Endothelial cell of umbilical vein (primary cell): Measurements from ENCODE around the gene TTLL10. TPM values are rescaled to one million over a fixed set of nuclear protein-coding genes. Genes with fewer than 3 reads are reported as not detected.

Source experiments
- BruUV-seq: library from RNA; stranded (reverse); fragments of 400-500 nt; replicated peaks from 2 replicates; lab custom pipeline; 2021; lab: Mats Ljungman, UMichigan
- CTCF ChIA-PET: fragments of 300-600, 350-600 bp; sonication (Branson Sonifier 250); formaldehyde crosslinking; loops from one replicate; lab custom pipeline; 2021; ENCODE audit warnings: antibody characterized with exemption, inconsistent platforms; lab: Charles Lee
- POLR2A ChIA-PET: fragments of 300-600, 350-600 bp; sonication (Branson Sonifier 250); formaldehyde crosslinking; loops from one replicate; lab custom pipeline; 2021; ENCODE audit warnings: antibody characterized with exemption, inconsistent platforms; lab: Charles Lee
- DNase-seq: peaks from one replicate; pipeline ENCODE4 v3.0.0-alpha.2; 2011; ENCODE audit warnings: low read depth, low spot score
- FAIRE-seq: peaks from 2 replicates; lab custom pipeline; 2011; peaks lifted over from hg19 to GRCh38; lab: Jason Lieb, UNC
- H2AFZ ChIP-seq: 2 replicates; pipeline ENCODE4 v1.6.0; 2012; ENCODE audit warnings: low read depth, low read length, control low read depth, inconsistent platforms
- H3K27ac ChIP-seq: 2 replicates; pipeline ENCODE4 v1.5.1; 2011; ENCODE audit warnings: low read depth, mild to moderate bottlenecking, control low read depth, low read length, moderate library complexity; ENCODE audit not compliant: insufficient read depth
- H3K27me3 ChIP-seq, 2 experiments: 2 replicates each; pipeline versions ENCODE4 v1.6.0 to v1.6.1; 2011; ENCODE audit warnings: low read length in 2 of 2, mixed read lengths in 1 of 2; ENCODE audit not compliant: control insufficient read depth in 2 of 2, insufficient read depth in 2 of 2
- H3K36me3 ChIP-seq, 2 experiments: 2 replicates in 1 of 2; 3 replicates in 1 of 2; pipeline ENCODE4 v1.5.1; 2011; ENCODE audit warnings: low read length in 2 of 2, mild to moderate bottlenecking in 1 of 2, moderate library complexity in 1 of 2; ENCODE audit not compliant: control insufficient read depth in 2 of 2, insufficient read depth in 2 of 2; ENCODE audit errors: extremely low read depth in 1 of 2
- H3K4me1 ChIP-seq: 3 replicates; pipeline ENCODE4 v1.5.1; 2011; ENCODE audit warnings: mild to moderate bottlenecking, low read length; ENCODE audit not compliant: control insufficient read depth, insufficient read depth; ENCODE audit errors: extremely low read depth
- H3K4me2 ChIP-seq: 2 replicates; pipeline ENCODE4 v1.6.1; 2011; ENCODE audit warnings: low read length, control low read depth, mixed read lengths; ENCODE audit not compliant: insufficient read depth
- H3K4me3 ChIP-seq, 3 experiments: fragments of 200-600 bp in 1 of 3; sonication (generic), shearing (Covaris generic) in 1 of 3; replicated peaks in 1 of 3; 2 replicates each; pipeline ENCODE4 v1.5.1; 2011 to 2016; ENCODE audit warnings: control low read depth in 3 of 3, low read length in 3 of 3, mild to moderate bottlenecking in 2 of 3, inconsistent platforms in 1 of 3, low read depth in 1 of 3, moderate library complexity in 1 of 3; ENCODE audit not compliant: insufficient read depth in 1 of 3
- H3K79me2 ChIP-seq: 2 replicates; pipeline ENCODE4 v1.6.0; 2012; ENCODE audit warnings: low read length, inconsistent platforms; ENCODE audit not compliant: control insufficient read depth, insufficient read depth
- H3K9ac ChIP-seq: replicated peaks from 2 replicates; pipeline ENCODE3; 2011; ENCODE audit warnings: low read length, control low read depth; ENCODE audit not compliant: insufficient read depth; ENCODE audit errors: extremely low read depth
- H3K9me1 ChIP-seq: replicated peaks from 3 replicates; pipeline ENCODE4 v1.6.0; 2011; ENCODE audit warnings: mild to moderate bottlenecking, low read length; ENCODE audit not compliant: control insufficient read depth, insufficient read depth; ENCODE audit errors: extremely low read depth
- H3K9me3 ChIP-seq: replicated peaks from 2 replicates; pipeline ENCODE4 v1.5.1; 2012; ENCODE audit warnings: low read length, inconsistent platforms; ENCODE audit not compliant: control insufficient read depth, insufficient read depth
- H4K20me1 ChIP-seq: replicated peaks from 2 replicates; pipeline ENCODE3; 2011; ENCODE audit warnings: mild to moderate bottlenecking, low read length; ENCODE audit not compliant: control insufficient read depth, insufficient read depth; ENCODE audit errors: extremely low read depth
- GATA2 ChIP-seq: IDR thresholded peaks from 2 replicates; pipeline ENCODE4 v1.7.0; 2011; ENCODE audit warnings: low read depth, mild to moderate bottlenecking, moderate library complexity, mixed read lengths, low read length; ENCODE audit not compliant: insufficient read length, insufficient read depth
- JUN ChIP-seq: IDR thresholded peaks from 2 replicates; pipeline ENCODE4 v1.6.1; 2011; ENCODE audit warnings: borderline replicate concordance, low read depth; ENCODE audit not compliant: insufficient read length, insufficient read depth
- POLR2AphosphoS5 ChIP-seq: IDR thresholded peaks from 2 replicates; pipeline ENCODE4 v1.6.1; 2012; ENCODE audit warnings: low read depth, mild to moderate bottlenecking, control low read depth, low read length, moderate library complexity; ENCODE audit not compliant: insufficient read depth
- dilution Hi-C: fragments of 300-500 bp; cut with MboI; formaldehyde crosslinking; loops from one replicate; pipeline ENCODE4 v1.15.0; 2019; ENCODE audit warnings: low sequenced_read_pairs; ENCODE audit not compliant: extremely low pct_ligation_motif_present
- intact Hi-C: fragments of 100-400 bp; cut with micrococcal nuclease; formaldehyde crosslinking; loops from one replicate; pipeline ENCODE4 v1.10.0; 2022
- polyA plus RNA-seq, 4 experiments: library from polyadenylated mRNA; depleted of rRNA in 3 of 4; stranded (reverse) in 3 of 4; unstranded in 1 of 4; fragments of >200 nt; gene quantifications; 2 replicates each; pipeline versions ENCODE4 v1.2.1 to v1.2.3, GENCODE V29; 2011 to 2012; ENCODE audit warnings: missing spikeins in 1 of 4
- total RNA-seq: library from RNA; stranded (reverse); gene quantifications from 2 replicates; pipeline ENCODE4 v1.2.3, GENCODE V29; 2021
- TF ChIP-seq, protein P1 (sequence below): IDR thresholded peaks from 2 replicates; pipeline ENCODE4 v1.6.1; 2011; ENCODE audit not compliant: insufficient read depth, insufficient read length
- TF ChIP-seq, protein P2 (sequence below), 2 donors: IDR thresholded peaks; 1 replicate in 1 of 2; 2 replicates in 1 of 2; pipeline ENCODE4 v1.5.1; 2011; ENCODE audit warnings: low read length in 2 of 2, mild to moderate bottlenecking in 2 of 2, moderate library complexity in 2 of 2, control low read depth in 1 of 2, inconsistent platforms in 1 of 2, low read depth in 1 of 2; ENCODE audit not compliant: insufficient read depth in 1 of 2; ENCODE audit errors: extremely low read depth in 1 of 2

The TTLL10 gene
- total and polyA plus RNA-seq, 2 donors (not counting 3 experiments of a cell fraction or from before 2014, with no cell fraction given) = not detected

DNA sequence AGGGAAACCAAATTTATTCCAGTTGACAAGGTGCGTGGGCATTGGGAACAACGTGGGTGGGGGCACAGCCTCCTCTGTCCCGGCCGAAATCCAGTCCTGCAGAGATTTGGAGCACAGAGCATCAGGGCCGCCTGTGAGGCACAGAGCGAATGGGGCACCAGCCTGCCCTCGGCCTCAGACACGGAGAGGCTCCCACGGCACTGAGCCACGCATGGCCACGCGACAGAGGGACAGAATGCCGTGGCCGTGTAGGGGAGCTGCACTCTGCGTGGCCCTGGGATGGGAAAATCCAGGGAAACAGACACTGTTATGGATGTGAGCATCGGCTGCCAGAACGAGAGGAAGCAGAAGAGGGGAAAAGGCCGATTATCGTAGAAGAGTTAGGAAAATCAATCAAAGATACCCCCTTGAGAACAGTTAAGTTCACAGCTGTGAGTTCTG lies 44.3 kb upstream of the TTLL10 start:
- no TSS peak for BruUV-seq
- H3K27me3 ChIP-seq = no peaks in the 10 kb centered on the region
- H2AFZ ChIP-seq = no peak overlapping the region
- no peak for FAIRE-seq
- no peaks in the 10 kb centered on the region for H3K79me2 ChIP-seq
- DNase-seq = no peak
- no peak overlapping the region for H3K4me2 ChIP-seq
- no peak overlapping the region for H3K9ac ChIP-seq
- no peaks in the 10 kb centered on the region for H3K36me3 ChIP-seq
- H3K4me1 ChIP-seq = no peaks in the 10 kb centered on the region
- no peak overlapping the region for H3K27ac ChIP-seq
- no peaks in the 10 kb centered on the region for H3K9me1 ChIP-seq
- ChIA-PET CTCF (interaction anchor here (1.2 to 1.3 kb wide), 2 partner anchors 19 to 162 kb away, joined by 5 to 6 read pairs; no protein-coding TSS in a partner anchor), POLR2A (interaction anchor here (0.6 kb wide), 1 partner anchor 132 kb away, joined by 6 read pairs; no protein-coding TSS in a partner anchor)
- H4K20me1 ChIP-seq = no peaks in the 10 kb centered on the region
- dilution Hi-C loops = no loop called here
- TF ChIP-seq GATA2 = no peak
- no peak for TF ChIP-seq POLR2AphosphoS5
- no peak overlapping the region for H3K4me3 ChIP-seq
- intact Hi-C loops = no loop called here
- H3K9me3 ChIP-seq = no peaks in the 10 kb centered on the region

DNA sequence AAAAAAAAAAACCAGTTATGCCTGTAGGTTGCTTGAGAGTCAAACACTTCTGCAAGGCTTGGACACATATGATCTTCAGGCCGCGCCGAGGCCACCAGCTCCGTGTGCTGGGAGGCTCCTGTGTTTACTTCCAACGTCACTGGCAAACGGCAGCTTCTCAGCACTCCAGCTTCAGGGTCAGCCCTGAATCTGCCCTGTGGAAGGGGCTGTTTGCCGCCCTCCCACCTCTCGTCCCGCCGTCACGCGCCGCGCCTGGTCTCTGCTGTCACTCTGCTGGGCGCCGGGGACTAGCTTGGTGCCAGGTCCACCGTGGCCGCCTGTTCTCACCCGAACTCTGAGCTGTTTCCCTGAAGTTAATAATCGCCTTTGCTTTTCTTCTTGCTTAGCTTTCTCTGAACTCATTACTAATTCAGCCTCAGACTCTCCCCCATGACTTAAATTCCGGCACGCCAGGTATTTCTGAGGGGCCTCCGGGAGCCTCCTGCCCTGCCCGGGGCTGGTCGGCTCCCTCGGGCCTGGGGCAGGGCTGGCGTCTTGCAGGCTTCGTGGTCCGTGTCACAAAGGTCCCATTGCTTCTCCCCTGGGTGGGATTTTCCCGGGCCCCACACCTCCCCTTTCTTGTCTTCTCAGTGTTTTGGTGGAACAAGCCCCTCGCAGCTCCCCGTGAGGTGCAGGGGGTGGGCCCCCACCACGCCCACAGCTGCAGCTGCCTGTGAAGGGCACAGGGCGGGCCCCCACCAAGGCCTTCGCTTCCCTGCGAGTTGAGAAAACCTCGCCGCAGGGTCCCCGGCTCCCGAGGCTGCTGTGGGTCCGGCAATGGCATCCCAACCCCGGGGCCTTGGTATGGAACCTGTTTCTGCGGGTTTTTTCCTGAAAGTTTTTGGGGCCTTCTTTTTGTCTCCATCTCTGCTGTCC lies 43.2 kb upstream of the TTLL10 start:
- Histone ChIP-seq H3K4me1 (no peaks in the 10 kb centered on the region), H3K9ac (no peak overlapping the region), H4K20me1 (no peaks in the 10 kb centered on the region), H3K9me3 (no peaks in the 10 kb centered on the region), H3K36me3 (no peaks in the 10 kb centered on the region), H3K27me3 (no peaks in the 10 kb centered on the region), H3K4me3 (no peak overlapping the region), H2AFZ (no peak overlapping the region), H3K79me2 (no peaks in the 10 kb centered on the region), H3K4me2 (no peak overlapping the region), H3K9me1 (no peaks in the 10 kb centered on the region), H3K27ac (no peak overlapping the region)
- no peak for FAIRE-seq
- POLR2A ChIA-PET = interaction anchor here (0.6 kb wide), 1 partner anchor 131 kb away, joined by 6 read pairs; no protein-coding TSS in a partner anchor
- CTCF ChIA-PET = interaction anchor here (1.2 to 1.6 kb wide), 3 partner anchors 8 to 161 kb away, joined by 4 to 6 read pairs (median 5); no protein-coding TSS in a partner anchor
- intact Hi-C loops (no loop called here), dilution Hi-C loops (no loop called here)
- TF ChIP-seq, protein P1, sequence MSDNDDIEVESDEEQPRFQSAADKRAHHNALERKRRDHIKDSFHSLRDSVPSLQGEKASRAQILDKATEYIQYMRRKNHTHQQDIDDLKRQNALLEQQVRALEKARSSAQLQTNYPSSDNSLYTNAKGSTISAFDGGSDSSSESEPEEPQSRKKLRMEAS = no peak
- TF ChIP-seq JUN = no peak
- TF ChIP-seq, protein P2, sequence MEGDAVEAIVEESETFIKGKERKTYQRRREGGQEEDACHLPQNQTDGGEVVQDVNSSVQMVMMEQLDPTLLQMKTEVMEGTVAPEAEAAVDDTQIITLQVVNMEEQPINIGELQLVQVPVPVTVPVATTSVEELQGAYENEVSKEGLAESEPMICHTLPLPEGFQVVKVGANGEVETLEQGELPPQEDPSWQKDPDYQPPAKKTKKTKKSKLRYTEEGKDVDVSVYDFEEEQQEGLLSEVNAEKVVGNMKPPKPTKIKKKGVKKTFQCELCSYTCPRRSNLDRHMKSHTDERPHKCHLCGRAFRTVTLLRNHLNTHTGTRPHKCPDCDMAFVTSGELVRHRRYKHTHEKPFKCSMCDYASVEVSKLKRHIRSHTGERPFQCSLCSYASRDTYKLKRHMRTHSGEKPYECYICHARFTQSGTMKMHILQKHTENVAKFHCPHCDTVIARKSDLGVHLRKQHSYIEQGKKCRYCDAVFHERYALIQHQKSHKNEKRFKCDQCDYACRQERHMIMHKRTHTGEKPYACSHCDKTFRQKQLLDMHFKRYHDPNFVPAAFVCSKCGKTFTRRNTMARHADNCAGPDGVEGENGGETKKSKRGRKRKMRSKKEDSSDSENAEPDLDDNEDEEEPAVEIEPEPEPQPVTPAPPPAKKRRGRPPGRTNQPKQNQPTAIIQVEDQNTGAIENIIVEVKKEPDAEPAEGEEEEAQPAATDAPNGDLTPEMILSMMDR (IDR thresholded peaks at IDR 0.05; ENCODE audit: extremely low read depth in 1 of 2, insufficient read depth in 1 of 2, low read depth in 1 of 2, low read length in 2 of 2) = no peak
- BruUV-seq = no TSS peak
- no peak for DNase-seq
